Parathyroid adenoma (tissue), 2 donors: ENCODE measurements around the gene ABCC5.

Experiments used
- H2AFZ ChIP-seq: fragments of 300-600 bp; sonication (generic); one replicate; pipeline ENCODE4 v1.7.0; 2017; ENCODE audit warnings: antibody characterized with exemption, mild to moderate bottlenecking
- H3K27ac ChIP-seq: fragments of 300-600 bp; sonication (generic); one replicate; pipeline ENCODE4 v1.7.0; 2017
- H3K27me3 ChIP-seq: fragments of 300-600 bp; sonication (generic); one replicate; pipeline ENCODE4 v1.7.0; 2017; ENCODE audit warnings: low read length; ENCODE audit not compliant: control insufficient read depth, insufficient read depth
- H3K36me3 ChIP-seq: fragments of 300-600 bp; sonication (generic); one replicate; pipeline ENCODE4 v1.7.0; 2017; ENCODE audit warnings: low read length; ENCODE audit not compliant: control insufficient read depth, insufficient read depth
- H3K4me1 ChIP-seq: fragments of 300-600 bp; sonication (generic); one replicate; pipeline ENCODE4 v1.7.0; 2017; ENCODE audit warnings: control low read depth
- H3K4me2 ChIP-seq: fragments of 300-600 bp; sonication (generic); one replicate; pipeline ENCODE4 v1.7.0; 2017; ENCODE audit warnings: low read length
- H3K4me3 ChIP-seq: fragments of 300-600 bp; sonication (generic); one replicate; pipeline ENCODE4 v1.7.0; 2017; ENCODE audit warnings: low read depth, low read length
- H3K79me2 ChIP-seq: fragments of 300-600 bp; sonication (generic); one replicate; pipeline ENCODE4 v1.7.0; 2017; ENCODE audit warnings: control low read depth
- H3K9ac ChIP-seq: fragments of 300-600 bp; sonication (generic); one replicate; pipeline ENCODE4 v1.7.0; 2017; ENCODE audit warnings: mild to moderate bottlenecking
- H3K9me3 ChIP-seq: fragments of 300-600 bp; sonication (generic); one replicate; pipeline ENCODE4 v1.7.0; 2017; ENCODE audit warnings: low read length; ENCODE audit not compliant: control insufficient read depth
- CTCF ChIP-seq: fragments of 300-600 bp; sonication (generic); IDR thresholded peaks from one replicate; pipeline ENCODE4 v1.7.0; 2017; ENCODE audit warnings: antibody characterized with exemption, mild to moderate bottlenecking
- donor health status: primary hyperparathyroidism.

ABCC5 gene

DNA sequence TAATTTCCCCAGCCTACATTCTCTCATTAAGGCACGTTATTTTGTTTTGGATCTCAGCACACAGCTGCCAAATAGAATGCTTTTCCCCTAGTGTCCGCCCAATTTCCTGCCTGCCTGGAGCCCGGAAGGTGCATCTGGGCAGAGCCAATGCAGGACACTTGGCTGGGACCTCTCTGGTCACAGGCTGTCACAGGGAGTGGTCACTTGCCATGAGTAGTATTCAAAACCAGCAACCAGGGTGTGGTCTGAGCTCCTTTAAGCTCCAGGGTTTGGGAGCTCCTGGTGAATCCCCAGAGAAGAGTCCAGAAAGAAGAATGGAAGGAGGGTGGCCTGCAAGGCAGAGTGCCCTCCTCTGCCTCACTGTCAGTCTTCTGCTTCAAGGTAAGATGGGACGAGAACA lies 35.1 kb upstream of the ABCC5 start, which contains the start of gene HTR3C:
HTR3C (plus strand) TSS at position 281 of the 400 bp plus-strand sequence; CDS start at position 315, 34 bp downstream.
- TF ChIP-seq CTCF, result no peak
- Histone ChIP-seq H3K9ac (no peak within 1 kb of the TSS), H3K4me3 (no peak within 1 kb of the TSS), H3K79me2 (no peaks in the 10 kb centered on the region), H3K36me3 (no peaks in the 10 kb centered on the region), H3K9me3 (no peaks in the 10 kb centered on the region), H2AFZ (no peak within 1 kb of the TSS), H3K27ac (no peak within 1 kb of the TSS), H3K27me3 (no peaks in the 10 kb centered on the region), H3K4me1 (no peaks in the 10 kb centered on the region), H3K4me2 (no peak within 1 kb of the TSS)

DNA sequence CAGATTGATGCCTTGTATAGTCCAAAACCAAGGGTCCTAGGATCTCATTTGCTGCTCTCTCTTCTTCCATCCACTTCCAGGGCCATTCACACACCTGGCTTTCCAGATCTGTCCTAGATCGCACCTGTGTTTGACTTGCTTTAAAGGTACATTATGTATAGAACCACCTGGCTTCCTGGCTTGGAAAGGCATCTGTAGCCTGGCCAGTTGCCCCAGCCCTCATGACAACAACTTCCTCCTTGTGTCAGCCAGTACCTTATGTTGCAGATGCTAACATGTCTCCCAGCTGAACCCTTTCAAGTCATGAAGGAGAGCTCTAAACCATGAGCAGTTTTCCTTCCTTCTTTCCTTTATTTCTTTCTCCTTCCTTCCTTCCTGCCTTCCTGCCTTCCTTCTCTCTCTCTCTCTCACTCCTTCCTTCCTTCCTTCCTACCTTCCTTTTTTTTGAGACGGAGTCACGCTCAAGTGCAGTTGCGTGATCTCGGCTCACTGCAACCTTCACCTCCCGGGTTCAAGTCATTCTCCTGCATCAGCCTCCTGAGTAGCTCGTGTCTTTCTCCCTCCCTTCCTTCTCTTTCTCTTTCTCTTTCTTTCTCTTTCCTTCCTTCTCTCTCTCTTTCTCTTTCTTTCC lies 32.6 kb upstream of the ABCC5 start:
- Histone ChIP-seq H3K9me3 (no peaks in the 10 kb centered on the region), H3K27me3 (no peaks in the 10 kb centered on the region), H3K9ac (no peak overlapping the region), H3K4me3 (no peak overlapping the region), H3K4me1 (no peaks in the 10 kb centered on the region), H3K4me2 (no peak overlapping the region), H3K27ac (no peak overlapping the region), H2AFZ (no peak overlapping the region), H3K36me3 (no peaks in the 10 kb centered on the region), H3K79me2 (no peaks in the 10 kb centered on the region)
- TF ChIP-seq CTCF, result no peak

- Histone ChIP-seq H3K27me3 (no peaks in the 10 kb centered on the region), H3K36me3 (no peaks in the 10 kb centered on the region), H3K79me2 (no peaks in the 10 kb centered on the region)
These were observed 28.3 kb upstream of the ABCC5 start for GRCh38 chr3:184045995-184046394.

DNA sequence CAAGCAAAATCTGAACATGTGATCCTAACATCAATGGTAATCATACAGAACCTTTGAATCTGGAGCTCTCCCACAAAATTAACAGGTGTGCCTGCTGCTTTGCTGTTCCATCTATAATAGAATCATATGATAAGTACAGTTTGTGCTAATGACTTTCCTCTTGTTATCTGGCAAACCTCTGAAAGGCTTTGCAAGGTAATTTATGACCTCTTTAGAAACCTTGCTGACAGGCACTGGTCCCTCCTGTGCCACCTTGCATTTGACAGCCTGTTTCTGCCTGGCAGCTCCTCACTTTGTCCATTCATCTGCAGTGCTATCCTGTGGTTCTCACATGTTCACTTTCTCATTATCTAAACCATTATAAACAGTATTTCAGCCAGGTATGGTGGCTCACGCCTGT lies 24.9 kb upstream of the ABCC5 start:
- no peak overlapping the region for H3K4me3 ChIP-seq
- no peak overlapping the region for H3K9ac ChIP-seq
- no peaks in the 10 kb centered on the region for H3K9me3 ChIP-seq
- H3K79me2 ChIP-seq, result no peaks in the 10 kb centered on the region
- H3K4me1 ChIP-seq, result no peaks in the 10 kb centered on the region
- no peaks in the 10 kb centered on the region for H3K27me3 ChIP-seq
- TF ChIP-seq CTCF, result no peak
- no peaks in the 10 kb centered on the region for H3K36me3 ChIP-seq
- no peak overlapping the region for H2AFZ ChIP-seq
- H3K27ac ChIP-seq, result no peak overlapping the region
- no peak overlapping the region for H3K4me2 ChIP-seq

More at GRCh38 chr3:184045995-184046394, 28.3 kb upstream of the ABCC5 start:
- no peak overlapping the region for H3K9ac ChIP-seq
- no peak for TF ChIP-seq CTCF
- H3K4me3 ChIP-seq, result no peak overlapping the region
- no peaks in the 10 kb centered on the region for H3K9me3 ChIP-seq
- no peak overlapping the region for H2AFZ ChIP-seq
- H3K4me2 ChIP-seq, result no peak overlapping the region
- H3K4me1 ChIP-seq, result no peaks in the 10 kb centered on the region
- H3K27ac ChIP-seq, result no peak overlapping the region

GRCh38 chr3:184040010-184040409 lies 22.3 kb upstream of the ABCC5 start:
- Histone ChIP-seq H3K4me1 (peaks cover 4% of the 10 kb centered on the region), H3K9me3 (no peaks in the 10 kb centered on the region), H3K36me3 (no peaks in the 10 kb centered on the region), H3K27me3 (no peaks in the 10 kb centered on the region), H3K9ac (no peak overlapping the region), H3K4me2 (no peak overlapping the region), H3K27ac (no peak overlapping the region), H2AFZ (no peak overlapping the region), H3K4me3 (no peak overlapping the region), H3K79me2 (no peaks in the 10 kb centered on the region)
- TF ChIP-seq CTCF, result peak; percentile 48
